Suppressor macrophage treated with lipopolysaccharide for 1 hour (primary cell): ENCODE measurements around the gene B4GALT5.
"Not testable (repeated sequence)": the region's sequence is repeated elsewhere in the genome, so short reads cannot be mapped to it uniquely, and the experiment has no call there.

ENCODE experiments used
- DNase-seq, 3 donors: peaks; one replicate each; pipeline ENCODE4 v3.0.0-alpha.2; 2020 to 2022

Gene B4GALT5

DNA sequence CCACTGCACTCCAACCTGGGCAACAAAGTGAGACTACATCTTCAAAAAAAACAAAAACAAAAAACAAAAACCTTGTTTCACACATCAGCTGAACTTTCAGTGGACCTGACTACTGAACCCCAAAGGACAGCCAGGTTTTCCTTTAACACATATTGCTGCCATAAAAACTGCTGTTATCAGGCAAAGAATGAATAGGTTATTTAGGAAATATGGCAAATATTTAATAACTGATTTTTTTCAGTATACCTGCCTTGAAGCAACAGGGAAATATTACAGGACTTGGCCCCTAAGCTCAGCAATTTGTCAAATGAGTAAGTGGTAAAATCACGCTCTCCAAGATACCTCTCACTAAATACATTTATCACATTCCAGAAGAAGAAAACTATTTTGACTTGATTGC, 34.0 kb downstream of the B4GALT5 start:
- DNase-seq, result no peak

DNA sequence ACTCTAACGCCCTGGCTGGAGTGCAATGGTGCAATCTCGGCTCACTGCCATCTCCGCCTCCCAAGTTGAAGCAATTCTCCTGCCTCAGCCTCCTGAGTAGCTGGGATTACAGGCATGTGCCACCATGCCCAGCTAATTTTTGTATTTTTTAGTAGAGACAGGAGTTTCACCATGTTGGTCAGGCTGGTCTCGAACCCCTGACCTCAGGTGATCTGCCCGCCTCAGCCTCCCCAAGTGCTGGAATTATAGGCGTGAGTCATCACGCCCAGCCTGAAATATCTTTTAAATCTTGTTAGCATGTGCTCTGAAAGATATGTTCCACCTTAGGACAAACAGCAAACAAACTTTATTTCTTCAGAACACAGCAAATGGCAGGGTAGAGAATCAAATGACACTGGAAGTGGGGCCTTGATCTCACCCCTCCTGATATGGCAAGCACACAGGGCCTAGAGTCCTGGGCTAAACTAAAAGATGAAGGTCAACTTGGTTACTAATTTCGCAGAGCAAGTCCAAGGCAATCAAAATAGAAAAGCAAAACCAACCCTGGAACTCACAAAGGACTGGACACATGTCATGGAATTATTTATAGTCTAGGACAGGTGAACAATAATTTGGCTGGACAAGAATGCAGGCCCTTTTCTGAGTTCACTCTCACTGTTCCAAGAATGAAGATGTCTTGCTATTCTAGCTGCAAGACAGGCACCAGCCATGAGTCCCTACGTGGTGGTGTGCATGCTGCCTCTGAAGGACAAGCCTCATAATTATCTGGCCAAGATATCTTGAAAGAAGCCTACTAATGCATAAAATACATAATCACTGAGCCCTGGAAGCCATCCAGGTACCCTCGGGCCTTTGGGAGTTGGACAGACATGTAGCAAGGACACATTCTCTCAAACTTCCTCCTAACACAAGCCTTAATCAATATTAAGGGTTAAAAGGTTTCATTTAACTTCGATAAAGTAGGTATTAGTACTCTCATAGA, 35.6 kb downstream of the B4GALT5 start:
- no peak for DNase-seq

DNA sequence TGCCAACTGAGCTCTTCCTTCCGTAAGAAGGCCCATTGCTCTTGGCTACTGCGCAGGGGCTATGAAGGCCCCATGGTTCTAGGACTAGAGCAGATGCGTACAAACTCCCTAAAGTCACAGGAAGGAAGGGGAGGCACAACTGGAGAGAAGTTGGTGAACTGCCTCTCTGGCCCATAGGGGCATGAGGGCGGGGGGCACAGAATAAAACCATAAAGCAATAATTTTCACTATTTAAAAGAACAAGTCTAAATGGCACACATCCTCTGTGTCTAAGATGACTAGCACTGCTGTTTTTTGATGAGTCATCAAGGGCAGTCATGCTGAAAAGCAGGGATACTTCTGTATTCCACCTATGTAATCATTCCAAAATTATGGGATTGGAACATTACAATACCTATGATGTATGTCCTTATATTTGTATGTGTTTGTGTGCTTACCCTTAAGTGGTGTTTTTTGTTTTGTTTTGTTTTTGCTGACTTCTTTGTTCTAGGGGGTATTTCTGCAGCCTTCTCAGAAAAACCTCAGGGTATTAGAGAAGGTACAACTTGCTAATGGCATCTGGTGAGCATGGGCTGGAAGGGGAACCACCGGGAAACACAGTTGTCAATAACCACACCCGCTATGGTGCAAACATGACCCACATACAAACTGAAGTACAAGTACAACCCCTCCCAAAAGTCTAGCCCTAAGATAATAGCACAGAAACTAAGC, 36.9 kb downstream of the B4GALT5 start:
- DNase-seq, result peak; percentile 74 to 89 (median 77)

DNA sequence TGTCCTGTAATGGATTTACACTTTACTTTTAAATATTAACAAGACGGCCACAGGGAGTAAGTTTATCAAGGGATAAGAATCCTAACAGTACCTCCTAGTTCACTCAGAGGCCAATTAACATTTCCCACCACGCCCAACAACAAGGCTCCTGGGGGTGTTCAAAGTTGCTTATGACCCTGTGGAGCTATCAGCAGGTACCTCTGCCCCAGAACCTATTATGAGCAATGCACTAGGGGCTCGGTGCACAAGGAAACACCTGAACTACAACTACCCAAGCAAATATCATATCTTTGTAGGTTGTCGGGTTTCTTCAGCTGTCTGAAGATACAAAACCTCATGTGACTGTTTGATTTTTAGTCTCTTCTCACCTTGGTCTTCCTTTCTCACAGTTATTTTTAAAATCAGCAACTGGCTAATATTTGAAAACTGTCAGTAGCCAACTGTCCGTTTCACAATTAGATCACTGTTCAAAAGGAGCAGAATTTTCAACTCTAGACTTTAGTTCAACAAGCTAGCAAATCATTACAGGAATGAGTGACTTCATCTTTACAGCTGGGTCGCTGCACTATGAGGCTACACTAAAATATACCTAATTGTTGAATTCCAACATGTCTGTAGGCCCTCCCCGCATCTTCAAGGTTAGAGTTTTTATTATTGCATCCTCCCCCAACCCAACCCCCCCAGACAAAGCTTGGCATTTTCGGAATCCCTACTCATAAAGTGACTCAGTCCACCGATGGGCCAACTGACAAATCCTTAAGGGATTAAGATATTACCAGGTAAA, 38.1 kb downstream of the B4GALT5 start:
- no peak for DNase-seq

DNA sequence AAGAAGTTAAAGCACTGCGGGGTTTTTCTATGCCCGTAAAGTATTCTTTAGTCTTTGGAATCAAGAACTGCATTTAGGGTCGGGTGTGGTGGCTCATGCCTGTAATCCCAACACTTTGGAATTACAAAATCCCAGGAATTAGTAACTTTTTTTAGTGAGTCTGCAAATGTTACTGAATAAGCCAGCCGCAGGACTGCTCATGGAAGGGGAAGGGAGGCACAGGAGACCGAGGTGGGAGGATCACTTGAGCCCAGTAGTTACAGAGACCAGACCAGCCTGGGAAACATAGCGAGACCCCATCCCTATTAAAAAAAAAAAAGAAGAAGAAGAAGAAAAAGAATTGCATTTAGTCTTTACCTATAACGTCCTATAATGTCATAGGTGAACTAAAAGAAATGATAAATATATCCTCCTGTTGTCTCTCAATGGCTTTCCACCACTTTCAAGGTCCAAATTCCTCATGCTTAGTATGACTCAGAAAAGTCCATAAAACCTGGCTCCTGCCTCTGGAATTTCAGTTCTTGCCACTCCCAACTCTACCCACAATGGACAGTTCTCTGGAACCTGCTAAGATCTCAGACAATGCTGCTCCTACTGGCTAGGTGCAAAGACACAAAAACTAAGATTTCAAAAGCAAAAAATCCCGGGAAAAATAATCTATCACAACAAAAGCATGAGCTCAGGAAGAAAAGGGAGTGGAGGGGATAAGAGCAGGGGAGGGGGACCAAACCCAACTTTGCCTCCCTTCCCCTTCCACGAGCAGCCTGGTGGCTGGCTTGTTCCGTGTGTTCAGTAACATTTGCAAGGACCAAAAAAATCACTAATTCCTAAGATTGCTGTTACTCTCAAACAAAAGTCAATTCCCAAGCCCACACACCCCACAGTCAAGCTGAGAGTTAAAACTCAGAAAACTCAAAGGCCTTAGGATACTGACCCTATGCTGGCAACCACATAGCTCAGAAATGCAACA, 39.0 kb downstream of the B4GALT5 start:
- DNase-seq, result no peak

DNA sequence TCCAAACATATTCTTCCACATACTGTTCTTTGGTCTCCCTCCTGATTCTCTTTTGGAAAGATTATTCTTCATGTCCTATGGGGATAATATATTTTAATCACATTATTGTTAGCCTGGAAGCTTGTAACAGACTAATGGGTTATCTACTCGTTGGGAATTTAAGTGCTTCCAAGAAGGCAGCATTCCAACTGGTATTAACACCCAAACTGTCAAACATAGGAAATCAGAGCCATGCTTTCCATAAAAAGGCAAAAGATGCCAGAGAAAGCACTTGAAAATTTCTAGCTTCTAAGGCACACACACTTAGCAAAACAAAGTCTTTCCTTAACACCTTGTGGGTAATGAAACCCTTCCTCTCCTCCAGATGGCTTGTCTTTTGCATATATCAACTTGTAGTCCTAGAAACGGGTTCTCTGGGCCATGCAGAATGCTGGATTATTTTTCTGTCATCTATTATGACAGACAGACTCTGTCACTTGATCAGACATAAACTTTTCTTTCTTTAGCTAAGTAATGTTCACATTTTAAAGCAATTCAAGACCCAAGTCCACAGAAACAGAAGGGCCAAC, 41.5 kb downstream of the B4GALT5 start:
- DNase-seq, result no peak

DNA sequence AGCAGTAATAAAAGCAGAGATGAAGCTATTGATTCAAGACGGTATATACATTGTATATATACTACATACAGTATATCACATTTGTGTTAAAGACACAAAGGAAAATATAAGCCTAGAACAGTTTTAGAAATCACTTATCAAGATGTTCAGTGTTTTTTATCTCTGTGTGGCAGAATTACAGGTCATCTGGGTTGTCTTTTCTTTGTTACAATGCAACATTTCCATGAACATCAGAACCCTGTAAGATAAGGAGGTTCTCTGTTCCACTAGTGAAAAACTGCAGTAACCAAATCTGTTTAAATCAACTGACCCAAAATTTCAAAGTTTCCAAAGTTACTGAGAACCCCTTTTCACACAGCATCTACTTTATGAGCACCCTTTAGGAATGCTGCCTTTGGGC, 42.2 kb downstream of the B4GALT5 start:
- DNase-seq, result no peak

DNA sequence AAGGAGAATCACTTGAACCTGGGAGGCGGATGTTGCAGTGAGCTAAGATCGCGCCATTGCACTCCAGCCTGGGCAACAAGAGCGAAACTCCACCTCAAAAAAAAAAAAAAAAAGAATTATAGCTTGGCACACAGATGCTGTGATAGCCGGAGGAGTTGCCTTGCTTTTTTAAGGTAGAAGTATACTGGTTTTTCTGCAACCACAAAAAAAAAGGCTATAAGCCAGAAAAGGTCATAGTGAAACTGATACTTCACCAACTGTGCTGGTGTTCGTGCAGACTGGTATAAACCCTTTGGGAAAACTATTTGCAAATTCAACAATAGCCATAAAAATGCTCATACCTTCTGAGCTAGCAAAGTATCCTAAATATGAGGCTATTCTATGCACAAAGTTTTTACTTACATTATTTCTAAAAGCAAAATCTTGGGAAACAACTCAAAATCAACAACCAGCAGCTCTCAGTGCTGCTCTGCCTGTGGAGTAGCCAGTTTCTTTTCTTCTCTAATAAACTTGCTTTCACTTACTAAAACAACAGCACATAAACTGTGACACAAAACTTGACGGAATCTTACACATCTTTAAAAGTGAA, 44.0 kb downstream of the B4GALT5 start:
- no peak for DNase-seq

DNA sequence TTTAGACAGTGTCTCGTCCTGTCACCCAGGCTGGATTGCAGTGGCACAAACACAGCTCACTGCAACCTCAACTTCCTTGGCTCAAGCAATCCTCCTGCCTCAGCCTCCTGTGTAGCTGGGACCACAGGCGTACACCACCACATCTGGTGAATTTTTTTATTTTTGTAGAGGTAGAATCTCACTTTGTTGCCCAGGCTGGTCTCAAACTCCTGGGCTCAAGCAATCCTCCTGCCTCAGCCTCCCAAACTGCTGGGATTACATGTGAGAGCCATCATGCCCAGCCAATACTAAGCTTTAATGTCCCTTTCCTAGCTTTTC, 44.8 kb downstream of the B4GALT5 start:
- not testable (repeated sequence) for DNase-seq

DNA sequence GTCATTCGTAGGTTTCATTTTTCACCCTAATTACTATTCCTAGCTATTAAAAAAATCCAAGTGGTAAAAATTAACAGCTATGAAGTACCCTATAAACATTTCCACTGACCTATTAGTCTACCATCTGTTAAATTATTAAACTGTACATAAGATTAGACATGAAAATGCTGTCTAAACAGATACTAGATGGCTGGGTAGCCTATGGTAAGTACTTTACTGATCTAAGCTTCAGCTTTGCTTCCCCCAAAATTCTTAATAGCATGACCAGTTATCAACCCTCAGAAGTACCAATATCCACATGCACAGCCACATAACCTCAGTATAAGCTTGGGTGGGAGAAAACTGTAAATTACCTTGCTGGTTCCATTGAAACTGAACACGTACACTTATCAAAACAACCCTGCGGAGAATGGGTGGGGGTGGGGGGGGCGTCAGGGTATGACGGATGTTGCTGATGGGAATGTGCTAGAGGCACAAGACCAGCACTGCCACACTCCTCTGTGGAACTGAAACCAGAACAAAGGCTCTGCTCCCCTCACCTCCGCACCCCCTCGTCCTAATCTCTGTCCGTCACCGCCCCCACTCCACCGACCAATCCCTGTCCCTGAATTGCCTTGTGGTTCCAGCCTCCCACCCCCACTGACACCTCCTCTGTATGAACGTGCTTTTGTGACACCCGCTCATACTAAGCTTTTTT, 45.3 kb downstream of the B4GALT5 start:
- DNase-seq, result peak; percentile 67 to 83 (median 78)

DNA sequence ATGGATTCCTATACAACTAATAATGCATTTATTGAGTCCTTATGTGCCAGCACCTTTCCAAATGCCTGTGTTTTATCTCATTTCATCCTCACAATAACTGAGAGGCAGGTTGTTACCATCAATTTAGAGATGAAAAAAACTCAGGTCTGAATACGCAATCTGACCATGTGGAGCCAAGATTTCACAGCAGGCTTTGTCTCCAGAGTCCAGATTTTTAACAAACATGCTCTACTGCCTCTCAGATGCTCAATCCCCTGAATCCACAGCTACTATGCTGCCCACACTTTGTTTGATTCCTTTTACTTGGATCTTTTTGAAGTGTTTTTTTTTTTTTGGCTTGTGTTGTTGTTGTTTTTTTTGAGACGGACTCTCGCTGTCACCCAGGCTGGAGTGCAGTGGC, 46.8 kb downstream of the B4GALT5 start:
- DNase-seq, result no peak

DNA sequence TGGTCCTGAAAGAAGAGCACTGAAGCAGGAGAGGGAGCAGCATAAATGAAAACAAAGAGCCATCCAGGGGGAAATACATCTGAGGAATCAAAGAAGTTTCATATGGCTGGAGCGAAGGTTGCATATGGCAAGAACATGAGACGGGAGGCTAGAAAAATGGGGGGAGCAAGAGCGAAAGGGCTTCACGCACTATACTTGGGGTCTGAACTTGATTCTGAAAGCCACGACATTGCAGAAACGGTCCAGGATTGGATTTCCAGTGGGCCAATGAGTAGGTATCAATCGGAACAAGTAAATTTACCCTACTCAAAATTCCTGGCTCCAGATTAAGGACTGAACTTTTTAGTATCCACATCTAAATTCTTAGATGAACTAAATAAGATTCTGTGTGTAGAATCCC, 47.9 kb downstream of the B4GALT5 start:
- no peak for DNase-seq

DNA sequence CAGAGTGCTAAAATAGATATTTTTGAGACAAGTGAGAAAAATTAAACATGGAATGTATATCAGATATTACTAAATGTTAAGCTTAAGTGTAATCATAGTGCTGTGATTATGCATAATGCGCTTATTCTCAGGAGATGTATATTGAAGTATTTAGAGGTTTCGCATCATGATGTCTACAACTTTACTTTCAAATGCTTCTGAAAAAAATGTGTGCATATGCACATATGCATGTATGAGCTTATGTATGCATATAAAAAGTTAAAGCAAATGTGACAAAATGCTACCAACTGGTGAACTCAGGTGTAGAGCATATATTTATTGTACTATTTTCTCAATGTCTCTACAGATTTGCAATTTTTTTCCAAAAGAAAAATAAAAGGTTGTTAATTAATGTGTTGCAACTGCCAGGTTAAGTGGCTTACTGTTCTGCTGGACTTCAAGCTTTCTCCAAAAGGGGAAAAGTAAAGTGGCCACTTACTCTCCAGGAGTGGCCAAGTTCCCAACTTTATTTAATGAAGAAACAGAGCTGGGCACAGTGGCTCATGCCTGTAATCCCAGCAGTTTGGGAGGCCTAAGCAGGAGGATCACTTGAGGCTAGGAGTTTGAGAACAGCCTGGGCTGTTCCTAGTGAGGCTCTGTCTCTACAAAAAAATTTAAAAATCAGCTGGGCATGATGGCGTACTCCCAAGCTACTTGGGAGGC, 48.9 kb downstream of the B4GALT5 start:
- no peak for DNase-seq

DNA sequence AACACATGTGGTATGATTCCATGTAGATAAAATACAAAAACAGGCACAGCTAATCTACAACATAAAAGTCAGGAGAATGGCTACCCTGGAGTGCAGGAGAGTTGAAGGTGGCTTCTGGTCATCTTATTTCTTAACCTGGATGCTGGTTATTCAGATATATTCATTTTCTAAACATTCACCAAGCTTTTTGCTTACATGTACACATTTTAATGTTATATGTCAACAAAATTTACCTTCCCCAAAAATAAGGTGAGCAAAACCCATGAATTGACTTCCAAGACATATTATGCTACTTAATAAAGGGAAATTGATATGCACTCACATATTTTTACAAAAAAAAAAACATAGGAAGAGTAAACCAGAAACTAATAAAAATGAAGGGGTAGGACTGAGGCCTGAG, 50.6 kb downstream of the B4GALT5 start:
- no peak for DNase-seq

DNA sequence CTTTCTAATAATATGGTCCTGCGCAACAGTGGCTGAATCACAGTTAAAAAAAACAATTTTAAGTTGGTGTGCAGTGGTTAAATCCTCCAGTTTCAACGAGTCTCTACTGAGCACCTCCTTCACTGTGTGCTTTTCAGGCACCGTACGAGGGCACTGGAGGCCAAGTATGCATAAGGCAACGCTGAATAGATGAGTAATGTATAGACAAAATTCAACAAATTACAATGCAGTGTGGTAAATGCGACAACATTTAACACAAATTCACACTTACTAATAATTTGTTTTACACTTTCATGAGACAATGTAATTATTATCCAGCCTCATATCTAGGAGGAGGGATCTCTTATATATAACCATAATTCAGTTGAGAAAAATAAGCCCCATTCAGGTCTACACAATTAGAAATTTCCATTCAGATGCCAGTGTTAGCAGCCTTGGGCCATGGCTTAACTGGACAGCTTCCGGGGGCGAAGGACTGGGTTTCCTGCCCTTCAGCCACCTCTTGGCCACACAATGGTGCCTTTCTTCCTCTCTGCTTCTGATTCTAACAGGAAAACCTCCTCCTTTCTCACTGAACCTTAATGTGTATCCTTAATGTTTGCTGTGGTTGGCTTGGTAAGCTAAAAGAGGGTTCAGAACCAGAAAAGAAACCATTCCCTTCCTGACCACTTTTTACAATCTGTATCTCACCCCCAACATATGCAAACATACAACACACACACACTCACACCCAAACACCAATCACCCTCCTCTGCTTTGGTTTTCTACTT, 51.9 kb downstream of the B4GALT5 start:
- DNase-seq, result no peak

DNA sequence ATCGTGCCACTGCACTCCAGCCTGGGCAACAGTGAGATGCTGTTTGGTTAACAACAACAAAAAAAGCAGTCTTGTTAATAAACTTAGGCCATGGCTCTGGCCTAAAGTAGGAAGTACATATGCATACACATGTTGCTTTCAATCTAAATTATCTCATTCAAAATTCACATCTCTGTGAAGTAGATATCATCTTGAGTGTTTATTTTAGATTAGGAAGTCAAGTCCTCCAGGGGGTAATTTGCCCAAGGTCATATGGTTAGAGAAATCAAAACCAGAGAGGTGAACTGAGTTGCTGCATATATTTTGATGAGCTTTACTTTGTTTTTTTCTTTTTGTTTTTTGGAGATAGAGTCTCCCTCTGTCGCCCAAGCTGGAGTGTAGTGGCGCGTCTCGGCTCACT, 52.8 kb downstream of the B4GALT5 start:
- no peak for DNase-seq

DNA sequence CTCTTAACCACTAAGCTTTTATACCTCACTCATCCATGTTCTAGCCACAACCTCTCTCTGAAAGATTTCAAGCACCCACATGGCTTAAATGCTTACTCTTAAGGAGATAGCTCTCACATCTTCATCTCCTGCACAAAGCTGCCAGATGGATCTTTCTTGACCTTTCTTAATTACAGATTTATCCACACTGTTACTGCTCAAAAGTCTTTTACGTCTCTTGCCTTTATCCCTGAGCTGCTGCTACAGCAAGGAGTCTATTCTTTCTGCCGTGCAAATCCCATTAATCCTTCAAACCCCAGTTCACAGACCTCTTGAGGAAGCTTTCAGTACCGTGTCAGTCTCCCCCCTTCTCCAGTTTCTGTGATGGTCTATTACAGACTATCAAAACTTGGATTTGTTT, 54.6 kb downstream of the B4GALT5 start:
- no peak for DNase-seq

DNA sequence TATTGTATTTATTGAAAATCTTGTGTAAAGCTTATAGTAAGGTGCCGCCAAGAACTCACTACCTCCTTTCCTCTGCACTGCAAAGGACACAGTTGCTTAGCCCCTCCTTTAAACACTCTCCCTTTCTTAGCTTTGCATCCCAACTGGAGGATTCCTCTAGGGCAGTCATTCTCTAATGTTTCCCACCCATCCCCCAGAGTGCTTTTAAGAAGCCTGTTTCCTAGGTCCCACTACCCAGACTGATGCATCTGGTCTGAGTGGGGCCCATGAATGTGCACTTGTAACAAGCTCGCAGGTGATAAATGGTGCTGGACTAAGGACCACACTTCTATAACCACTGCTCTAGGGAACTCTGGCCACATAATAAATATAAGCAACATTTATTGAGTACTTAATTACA, 55.2 kb downstream of the B4GALT5 start:
- DNase-seq, result no peak
